ENCODE data around the gene RNF224. TPM values are rescaled to one million over a fixed set of nuclear protein-coding genes. Genes with fewer than 3 reads are reported as not detected.

RNF224 gene
- polyA plus RNA-seq, 1 donor (not counting 4 experiments of a cell fraction or from before 2014, with no cell fraction given) = not detected

DNA sequence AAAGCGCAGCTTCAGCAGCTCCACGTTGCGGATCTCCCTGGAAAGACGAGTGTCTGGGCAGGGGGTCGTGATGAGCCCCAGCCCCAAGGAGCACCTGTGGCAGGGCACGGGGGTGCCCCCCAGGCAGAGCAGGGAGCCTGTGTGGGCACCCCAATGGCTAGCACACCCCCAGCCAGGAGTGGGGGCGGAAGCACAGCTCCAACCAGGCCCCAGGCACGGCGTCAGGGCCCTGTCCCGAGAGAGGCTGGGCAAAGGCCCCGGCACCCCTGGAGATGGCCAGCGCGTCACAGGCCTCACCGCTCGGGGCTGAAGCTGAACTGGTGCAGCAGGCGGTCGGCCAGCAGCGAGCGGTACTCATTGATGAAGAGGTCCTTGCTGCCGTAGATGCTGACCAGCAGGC, 46.8 kb upstream of the RNF224 start:
- TF ChIP-seq, protein P1, sequence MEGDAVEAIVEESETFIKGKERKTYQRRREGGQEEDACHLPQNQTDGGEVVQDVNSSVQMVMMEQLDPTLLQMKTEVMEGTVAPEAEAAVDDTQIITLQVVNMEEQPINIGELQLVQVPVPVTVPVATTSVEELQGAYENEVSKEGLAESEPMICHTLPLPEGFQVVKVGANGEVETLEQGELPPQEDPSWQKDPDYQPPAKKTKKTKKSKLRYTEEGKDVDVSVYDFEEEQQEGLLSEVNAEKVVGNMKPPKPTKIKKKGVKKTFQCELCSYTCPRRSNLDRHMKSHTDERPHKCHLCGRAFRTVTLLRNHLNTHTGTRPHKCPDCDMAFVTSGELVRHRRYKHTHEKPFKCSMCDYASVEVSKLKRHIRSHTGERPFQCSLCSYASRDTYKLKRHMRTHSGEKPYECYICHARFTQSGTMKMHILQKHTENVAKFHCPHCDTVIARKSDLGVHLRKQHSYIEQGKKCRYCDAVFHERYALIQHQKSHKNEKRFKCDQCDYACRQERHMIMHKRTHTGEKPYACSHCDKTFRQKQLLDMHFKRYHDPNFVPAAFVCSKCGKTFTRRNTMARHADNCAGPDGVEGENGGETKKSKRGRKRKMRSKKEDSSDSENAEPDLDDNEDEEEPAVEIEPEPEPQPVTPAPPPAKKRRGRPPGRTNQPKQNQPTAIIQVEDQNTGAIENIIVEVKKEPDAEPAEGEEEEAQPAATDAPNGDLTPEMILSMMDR (optimal IDR thresholded peaks at IDR 0.05 in 1 of 3, IDR thresholded peaks at IDR 0.05 in 1 of 3, conservative IDR thresholded peaks at IDR 0.05 in 1 of 3; ENCODE audit: extremely low read depth in 1 of 3, insufficient read depth in 2 of 3, low read length in 3 of 3) = no peak
- no peak for TF ChIP-seq EZH2 (IDR thresholded peaks at IDR 0.05; ENCODE audit: low read length)
- dilution Hi-C loops (cut with MboI; ENCODE audit: extremely low pct_ligation_motif_present, low sequenced_read_pairs) = no loop called here
- FAIRE-seq (no peak), DNase-seq (ENCODE audit: low read depth, low spot score) (no peak)
- Histone ChIP-seq H3K27ac (ENCODE audit: control insufficient read depth, insufficient read depth, low read length) (no peak overlapping the region), H2AFZ (ENCODE audit: control insufficient read depth, low read length) (no peak overlapping the region), H3K9me3 (ENCODE audit: control insufficient read depth, low read depth, low read length) (no peaks in the 10 kb centered on the region), H3K9me1 (ENCODE audit: control insufficient read depth, extremely low read depth, insufficient read depth, low read length) (no peaks in the 10 kb centered on the region), H3K4me1 (ENCODE audit: control insufficient read depth, extremely low read depth, insufficient read depth, low read length) (no peaks in the 10 kb centered on the region), H3K79me2 (ENCODE audit: control insufficient read depth, insufficient read depth, low read length) (peaks cover 1% of the 10 kb centered on the region), H3K4me3 (ENCODE audit: control insufficient read depth in 2 of 3, extremely low read depth in 1 of 3, insufficient read depth in 2 of 3, low read depth in 1 of 3, low read length in 3 of 3) (no peak overlapping the region), H3K27me3 (ENCODE audit: control insufficient read depth, extremely low read depth, insufficient read depth, low read length) (peaks cover 1% of the 10 kb centered on the region), H3K4me2 (ENCODE audit: control insufficient read depth, extremely low read depth, insufficient read depth, low read depth, low read length) (no peak overlapping the region), H3K9ac (ENCODE audit: control insufficient read depth, extremely low read depth, insufficient read depth, low read length) (no peak overlapping the region), H4K20me1 (ENCODE audit: control insufficient read depth, extremely low read depth, insufficient read depth, low read length) (peaks cover 5% of the 10 kb centered on the region), H3K36me3 (ENCODE audit: control insufficient read depth in 2 of 2, extremely low read depth in 1 of 2, insufficient read depth in 2 of 2, low read length in 2 of 2) (peaks cover 15 to 17% of the 10 kb centered on the region in 2 experiments)

DNA sequence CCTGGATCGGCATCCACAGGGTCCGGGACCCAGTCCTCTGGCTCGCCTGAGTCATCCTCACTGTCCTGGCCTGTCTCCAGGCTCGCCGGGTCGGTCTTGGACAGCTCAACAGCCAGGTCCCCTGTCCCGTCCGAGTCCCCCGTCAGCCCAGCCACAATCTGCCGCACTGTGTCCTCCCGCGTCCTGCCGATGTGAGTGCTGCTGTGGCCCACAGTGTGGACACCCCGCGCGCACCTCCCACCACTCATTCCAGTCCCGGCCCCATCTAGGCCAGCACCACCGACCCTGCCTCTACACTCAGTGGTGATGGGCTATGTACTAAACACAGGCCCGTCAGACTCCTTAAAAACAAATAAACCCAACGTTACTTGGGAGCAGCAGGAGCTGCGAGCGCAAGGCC, 45.6 kb upstream of the RNF224 start:
- DNase-seq (ENCODE audit: low read depth, low spot score) (no peak), FAIRE-seq (no peak)
- Histone ChIP-seq H3K27ac (ENCODE audit: control insufficient read depth, insufficient read depth, low read length) (no peak overlapping the region), H3K4me1 (ENCODE audit: control insufficient read depth, extremely low read depth, insufficient read depth, low read length) (peaks cover under 1% of the 10 kb centered on the region), H3K9me3 (ENCODE audit: control insufficient read depth, low read depth, low read length) (no peaks in the 10 kb centered on the region), H3K79me2 (ENCODE audit: control insufficient read depth, insufficient read depth, low read length) (peaks cover 13% of the 10 kb centered on the region), H3K9ac (ENCODE audit: control insufficient read depth, extremely low read depth, insufficient read depth, low read length) (no peak overlapping the region), H2AFZ (ENCODE audit: control insufficient read depth, low read length) (no peak overlapping the region), H4K20me1 (ENCODE audit: control insufficient read depth, extremely low read depth, insufficient read depth, low read length) (peaks cover 1% of the 10 kb centered on the region), H3K36me3 (ENCODE audit: control insufficient read depth in 2 of 2, extremely low read depth in 1 of 2, insufficient read depth in 2 of 2, low read length in 2 of 2) (peaks cover 18 to 21% of the 10 kb centered on the region in 2 experiments), H3K27me3 (ENCODE audit: control insufficient read depth, extremely low read depth, insufficient read depth, low read length) (no peaks in the 10 kb centered on the region), H3K4me3 (ENCODE audit: control insufficient read depth in 2 of 3, extremely low read depth in 1 of 3, insufficient read depth in 2 of 3, low read depth in 1 of 3, low read length in 3 of 3) (no peak overlapping the region), H3K9me1 (ENCODE audit: control insufficient read depth, extremely low read depth, insufficient read depth, low read length) (no peaks in the 10 kb centered on the region), H3K4me2 (ENCODE audit: control insufficient read depth, extremely low read depth, insufficient read depth, low read depth, low read length) (no peak overlapping the region)
- TF ChIP-seq EZH2 (IDR thresholded peaks at IDR 0.05; ENCODE audit: low read length) = no peak
- TF ChIP-seq, protein P1 (optimal IDR thresholded peaks at IDR 0.05 in 1 of 3, IDR thresholded peaks at IDR 0.05 in 1 of 3, conservative IDR thresholded peaks at IDR 0.05 in 1 of 3; ENCODE audit: extremely low read depth in 1 of 3, insufficient read depth in 2 of 3, low read length in 3 of 3) = no peak
- dilution Hi-C loops (cut with MboI; ENCODE audit: extremely low pct_ligation_motif_present, low sequenced_read_pairs) = no loop called here
